SK-N-MC (cell line): ENCODE results near the gene GALNT6.

Experiments used
- EZH2 ChIP-seq: fragments of 200-600 bp; sonication (generic); IDR thresholded peaks from one replicate; pipeline ENCODE4 v1.6.1; 2017; ENCODE audit warnings: antibody characterized with exemption
- POLR2AphosphoS5 ChIP-seq: IDR thresholded peaks from 2 replicates; pipeline ENCODE4 v1.6.1; 2012; ENCODE audit warnings: mild to moderate bottlenecking, low read depth, low read length, borderline replicate concordance

GRCh38 chr12:51386351-51386750, 4.9 kb downstream of the GALNT6 start:
- TF ChIP-seq POLR2AphosphoS5 (no peak), EZH2 (no peak)
